ENCODE data around the gene TENM4. TPM values are rescaled to one million over a fixed set of nuclear protein-coding genes. Genes with fewer than 3 reads are reported as not detected.

The TENM4 gene
- total and polyA plus RNA-seq, 10 of the 15 experiments (the other 5 are each of a cell fraction or from before 2014, with no cell fraction given) = 0.03 to 0.12 (median 0.06) TPM; not detected in 7

DNA sequence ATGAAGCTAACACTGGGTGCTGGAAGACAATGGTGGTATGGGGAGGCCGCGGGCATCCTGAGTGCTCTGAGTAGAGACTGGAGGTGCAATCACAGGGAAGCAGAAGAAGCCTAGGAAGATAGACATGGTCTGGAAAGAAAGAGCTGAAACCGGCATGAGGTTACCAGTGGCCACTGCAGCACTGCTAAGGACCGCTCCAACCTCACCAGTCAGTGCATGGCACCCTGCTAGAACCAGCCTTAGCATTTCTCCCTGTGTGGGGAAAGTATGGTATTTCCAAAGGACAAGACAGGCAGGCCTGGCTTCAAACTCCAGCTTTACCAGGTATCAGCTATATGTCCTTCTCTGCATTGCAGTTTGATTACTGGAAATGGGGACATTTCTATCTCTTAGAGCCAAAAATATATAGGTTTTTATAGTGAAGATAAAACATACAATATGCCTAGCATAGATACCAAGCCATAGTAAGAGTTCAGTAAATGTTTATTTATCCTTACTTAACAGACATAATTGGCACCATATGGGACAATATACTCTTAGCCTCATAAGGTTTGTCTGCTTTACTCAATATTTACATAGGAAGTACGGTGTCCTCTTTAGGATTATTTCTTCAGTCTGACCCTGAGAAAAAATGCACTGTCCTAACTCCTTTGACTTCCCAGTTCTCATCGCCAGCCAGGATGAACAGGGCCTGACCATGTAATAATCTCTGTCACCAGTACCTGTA is 231.1 kb downstream of the TENM4 start:
- no peaks in the 10 kb centered on the region for H3K27me3 ChIP-seq (replicated peaks in 1 of 2; ENCODE audit: control insufficient read depth in 2 of 2, insufficient read depth in 2 of 2, low read length in 1 of 2)
- FAIRE-seq (no peak), ATAC-seq (no peak), DNase-seq (ENCODE audit: low read depth, low spot score) (no peak)
- 42% methylated on average over 6 of the region's 6 CpGs for WGBS (ENCODE audit: insufficient coverage, insufficient replicate concordance, low lambda C conversion rate, missing lambda C conversion rate)
- H3K9me3 ChIP-seq (replicated peaks; ENCODE audit: control insufficient read depth, insufficient read depth, low read length) = no peaks in the 10 kb centered on the region
- H3K4me1 ChIP-seq (ENCODE audit: control insufficient read depth, insufficient read depth, low read length) = peaks cover 7% of the 10 kb centered on the region
- H3K27ac ChIP-seq (ENCODE audit: control insufficient read depth, insufficient read depth) = no peak overlapping the region
- in situ Hi-C loops (cut with MboI) = no loop called here
- no peak overlapping the region for H3K4me2 ChIP-seq (ENCODE audit: control insufficient read depth, insufficient read depth)
- H2AFZ ChIP-seq (ENCODE audit: control insufficient read depth, low read depth, low read length) = no peak overlapping the region
- no TSS peak for BruUV-seq (replicated peaks)
- SMC1A ChIA-PET (ENCODE audit: uncharacterized antibody, unreplicated experiment) = no interaction called here
- H3K4me3 ChIP-seq = no peak overlapping the region
- POLR2A ChIA-PET = no interaction called here
- H4K20me1 ChIP-seq (ENCODE audit: control insufficient read depth, insufficient read depth) = no peaks in the 10 kb centered on the region
- H3K79me2 ChIP-seq (ENCODE audit: control insufficient read depth, insufficient read depth, low read length) = no peaks in the 10 kb centered on the region
- CTCF ChIA-PET = no interaction called here
- TF ChIP-seq ESRRA (IDR thresholded peaks at IDR 0.05; ENCODE audit: low read length) (no peak), TCF12 (IDR thresholded peaks at IDR 0.05; ENCODE audit: low read depth, low read length) (no peak), MYB (IDR thresholded peaks at IDR 0.05; ENCODE audit: borderline replicate concordance, low read depth, low read length) (no peak), SMAD1 (IDR thresholded peaks at IDR 0.05; ENCODE audit: low read depth, partially characterized antibody) (no peak), HDAC2 (IDR thresholded peaks at IDR 0.05) (no peak), ZNF207 (IDR thresholded peaks at IDR 0.05; ENCODE audit: borderline replicate concordance) (no peak), FOXK2 (IDR thresholded peaks at IDR 0.05) (no peak), RELA (IDR thresholded peaks at IDR 0.05; ENCODE audit: borderline replicate concordance, partially characterized antibody) (no peak), SUZ12 (IDR thresholded peaks at IDR 0.05; ENCODE audit: unreplicated experiment) (no peak), CREB1 (IDR thresholded peaks at IDR 0.05; ENCODE audit: low read depth) (no peak), RUNX3 (IDR thresholded peaks at IDR 0.05; ENCODE audit: low read length) (no peak), EED (IDR thresholded peaks at IDR 0.05; ENCODE audit: low read depth) (no peak), ZNF622 (IDR thresholded peaks at IDR 0.05) (no peak), CBFB (IDR thresholded peaks at IDR 0.05; ENCODE audit: low read depth) (no peak)
- TF ChIP-seq, protein P1, sequence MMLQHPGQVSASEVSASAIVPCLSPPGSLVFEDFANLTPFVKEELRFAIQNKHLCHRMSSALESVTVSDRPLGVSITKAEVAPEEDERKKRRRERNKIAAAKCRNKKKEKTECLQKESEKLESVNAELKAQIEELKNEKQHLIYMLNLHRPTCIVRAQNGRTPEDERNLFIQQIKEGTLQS (IDR thresholded peaks at IDR 0.05; ENCODE audit: borderline replicate concordance, extremely low read depth, low read depth, low read length) = no peak
- TF ChIP-seq, protein P2, sequence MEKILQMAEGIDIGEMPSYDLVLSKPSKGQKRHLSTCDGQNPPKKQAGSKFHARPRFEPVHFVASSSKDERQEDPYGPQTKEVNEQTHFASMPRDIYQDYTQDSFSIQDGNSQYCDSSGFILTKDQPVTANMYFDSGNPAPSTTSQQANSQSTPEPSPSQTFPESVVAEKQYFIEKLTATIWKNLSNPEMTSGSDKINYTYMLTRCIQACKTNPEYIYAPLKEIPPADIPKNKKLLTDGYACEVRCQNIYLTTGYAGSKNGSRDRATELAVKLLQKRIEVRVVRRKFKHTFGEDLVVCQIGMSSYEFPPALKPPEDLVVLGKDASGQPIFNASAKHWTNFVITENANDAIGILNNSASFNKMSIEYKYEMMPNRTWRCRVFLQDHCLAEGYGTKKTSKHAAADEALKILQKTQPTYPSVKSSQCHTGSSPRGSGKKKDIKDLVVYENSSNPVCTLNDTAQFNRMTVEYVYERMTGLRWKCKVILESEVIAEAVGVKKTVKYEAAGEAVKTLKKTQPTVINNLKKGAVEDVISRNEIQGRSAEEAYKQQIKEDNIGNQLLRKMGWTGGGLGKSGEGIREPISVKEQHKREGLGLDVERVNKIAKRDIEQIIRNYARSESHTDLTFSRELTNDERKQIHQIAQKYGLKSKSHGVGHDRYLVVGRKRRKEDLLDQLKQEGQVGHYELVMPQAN (conservative IDR thresholded peaks at IDR 0.05) = no peak
- TF ChIP-seq, protein P3, sequence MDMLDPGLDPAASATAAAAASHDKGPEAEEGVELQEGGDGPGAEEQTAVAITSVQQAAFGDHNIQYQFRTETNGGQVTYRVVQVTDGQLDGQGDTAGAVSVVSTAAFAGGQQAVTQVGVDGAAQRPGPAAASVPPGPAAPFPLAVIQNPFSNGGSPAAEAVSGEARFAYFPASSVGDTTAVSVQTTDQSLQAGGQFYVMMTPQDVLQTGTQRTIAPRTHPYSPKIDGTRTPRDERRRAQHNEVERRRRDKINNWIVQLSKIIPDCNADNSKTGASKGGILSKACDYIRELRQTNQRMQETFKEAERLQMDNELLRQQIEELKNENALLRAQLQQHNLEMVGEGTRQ (IDR thresholded peaks at IDR 0.05; ENCODE audit: borderline replicate concordance, low read depth, low read length) = no peak
- no peaks in the 10 kb centered on the region for H3K36me3 ChIP-seq (ENCODE audit: control insufficient read depth in 2 of 2, insufficient read depth in 2 of 2, low read length in 1 of 2)
- no peak overlapping the region for H3K9ac ChIP-seq (ENCODE audit: control insufficient read depth, insufficient read depth, low read length)
- RAD21 ChIA-PET (ENCODE audit: unreplicated experiment) = no interaction called here
- intact Hi-C loops (cut with micrococcal nuclease; ENCODE audit: unreplicated experiment) = no loop called here
